SK-N-SH (cell line): ENCODE results near the gene GAST.

Experiments used
- CHD2 ChIP-seq: fragments of 150-350 bp; IDR thresholded peaks from 2 replicates; pipeline ENCODE4 v1.6.1; 2018; ENCODE audit warnings: low read length; ENCODE audit not compliant: partially characterized antibody
- EP300 ChIP-seq, 2 experiments: IDR thresholded peaks; 2 replicates each; pipeline versions ENCODE4 v1.4.0 to v1.6.1; 2012; ENCODE audit warnings: borderline replicate concordance in 1 of 2, low read depth in 1 of 2, low read length in 1 of 2
- EZH2phosphoT487 ChIP-seq: fragments of 200-600 bp; sonication (generic); IDR thresholded peaks from 2 replicates; pipeline ENCODE4 v1.6.1; 2017; ENCODE audit warnings: low read depth, mixed run types, mild to moderate bottlenecking, antibody characterized with exemption, moderate library complexity, borderline replicate concordance
- JUND ChIP-seq: IDR thresholded peaks from 2 replicates; pipeline ENCODE4 v1.4.0; 2012
- NRF1 ChIP-seq: IDR thresholded peaks from 2 replicates; pipeline ENCODE4 v1.6.1; 2012; ENCODE audit warnings: low read depth, mild to moderate bottlenecking, low read length
- REST ChIP-seq: IDR thresholded peaks from 2 replicates; pipeline ENCODE4 v1.6.1; 2012; ENCODE audit warnings: mild to moderate bottlenecking, low read depth, low read length, moderate library complexity
- SMC3 ChIP-seq: IDR thresholded peaks from 2 replicates; pipeline ENCODE4 v1.6.1; 2012; ENCODE audit warnings: low read depth, low read length, improper control_type of control experiment
- TEAD4 ChIP-seq: IDR thresholded peaks from 2 replicates; pipeline ENCODE4 v1.4.0; 2012; ENCODE audit warnings: mild to moderate bottlenecking, borderline replicate concordance; ENCODE audit not compliant: insufficient read depth
- ZBTB33 ChIP-seq: IDR thresholded peaks from 2 replicates; pipeline ENCODE4 v1.4.0; 2012; ENCODE audit warnings: low read depth, borderline replicate concordance
- TF ChIP-seq, protein P1 (sequence below): fragments of 200-600 bp; sonication (generic); IDR thresholded peaks from 2 replicates; pipeline ENCODE4 v1.6.1; 2017; ENCODE audit warnings: antibody characterized with exemption, mild to moderate bottlenecking, moderate library complexity

DNA sequence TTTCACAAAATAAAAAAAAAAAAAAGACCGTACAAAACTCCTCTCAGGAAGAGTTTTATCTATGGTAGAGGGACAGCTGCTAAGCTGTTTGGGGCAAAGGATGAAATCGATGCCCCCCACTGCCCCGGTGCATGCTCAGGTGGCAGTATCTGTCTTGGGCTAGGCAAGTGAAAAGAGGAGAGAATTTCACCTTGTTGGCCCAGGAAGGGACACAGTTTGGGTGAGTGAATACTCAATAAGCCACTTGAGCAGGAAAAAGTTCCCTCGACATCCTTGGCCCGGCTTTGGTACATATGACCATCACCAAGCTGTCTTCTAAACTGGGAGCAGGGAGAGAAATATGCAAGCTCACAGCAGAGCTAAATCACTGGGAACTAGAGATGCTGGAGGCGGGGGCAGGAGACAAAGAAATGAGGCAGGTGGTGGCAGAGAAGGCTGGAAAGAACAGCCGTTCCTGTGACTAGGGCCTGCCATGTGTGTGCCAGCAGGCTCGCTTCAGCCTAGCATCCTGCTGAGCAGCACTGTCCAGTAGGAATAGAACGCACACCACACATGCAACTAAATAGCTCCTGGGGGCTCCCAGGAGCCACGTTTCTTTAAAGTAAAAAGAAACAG is 31.6 kb upstream of the GAST start:
- no peak for TF ChIP-seq EZH2phosphoT487
- no peak for TF ChIP-seq EP300 (IDR thresholded peaks at IDR 0.05; ENCODE audit: borderline replicate concordance in 1 of 2, low read depth in 1 of 2, low read length in 1 of 2)
- TF ChIP-seq ZBTB33: no peak
- no peak for TF ChIP-seq SMC3
- TF ChIP-seq, protein P1, sequence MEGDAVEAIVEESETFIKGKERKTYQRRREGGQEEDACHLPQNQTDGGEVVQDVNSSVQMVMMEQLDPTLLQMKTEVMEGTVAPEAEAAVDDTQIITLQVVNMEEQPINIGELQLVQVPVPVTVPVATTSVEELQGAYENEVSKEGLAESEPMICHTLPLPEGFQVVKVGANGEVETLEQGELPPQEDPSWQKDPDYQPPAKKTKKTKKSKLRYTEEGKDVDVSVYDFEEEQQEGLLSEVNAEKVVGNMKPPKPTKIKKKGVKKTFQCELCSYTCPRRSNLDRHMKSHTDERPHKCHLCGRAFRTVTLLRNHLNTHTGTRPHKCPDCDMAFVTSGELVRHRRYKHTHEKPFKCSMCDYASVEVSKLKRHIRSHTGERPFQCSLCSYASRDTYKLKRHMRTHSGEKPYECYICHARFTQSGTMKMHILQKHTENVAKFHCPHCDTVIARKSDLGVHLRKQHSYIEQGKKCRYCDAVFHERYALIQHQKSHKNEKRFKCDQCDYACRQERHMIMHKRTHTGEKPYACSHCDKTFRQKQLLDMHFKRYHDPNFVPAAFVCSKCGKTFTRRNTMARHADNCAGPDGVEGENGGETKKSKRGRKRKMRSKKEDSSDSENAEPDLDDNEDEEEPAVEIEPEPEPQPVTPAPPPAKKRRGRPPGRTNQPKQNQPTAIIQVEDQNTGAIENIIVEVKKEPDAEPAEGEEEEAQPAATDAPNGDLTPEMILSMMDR: no peak
- TF ChIP-seq REST: no peak
- no peak for TF ChIP-seq JUND
- no peak for TF ChIP-seq TEAD4
- TF ChIP-seq NRF1: no peak
- no peak for TF ChIP-seq CHD2
